K562 (cell line): ENCODE measurements around the gene LILRB3. TPM values are rescaled to one million over a fixed set of nuclear protein-coding genes. Genes with fewer than 3 reads are reported as not detected.

Experiments used
- ATAC-seq: fragments of 200-7000 bp; cut with Tn5 transposase; 3 replicates; pipeline ENCODE4 v1.9.1; 2020; ENCODE audit warnings: moderate library complexity
- BruUV-seq: library from RNA; stranded (reverse); fragments of 400-500 nt; replicated peaks from 2 replicates; lab custom pipeline; 2021; lab: Mats Ljungman, UMichigan
- CTCF ChIA-PET: fragments of 300-600 bp; formaldehyde crosslinking; extraction: SDS; loops from one replicate; lab custom pipeline; 2021; ENCODE audit warnings: low intra/inter-chr PET ratio; lab: Yijun Ruan, JAX
- POLR2A ChIA-PET: fragments of 300-600, 350-650 bp; sonication (Branson Sonifier 250); formaldehyde crosslinking; extraction: SDS; loops from one replicate; lab custom pipeline; 2021; ENCODE audit warnings: antibody characterized with exemption, inconsistent platforms; lab: Yijun Ruan, JAX
- DNase-seq, 4 experiments: peaks; one replicate each; pipeline versions ENCODE4 v3.0.0 to v3.0.0-alpha.2; 2011 to 2018; ENCODE audit warnings: low spot score in 3 of 4, mixed read lengths in 3 of 4; ENCODE audit errors: extremely low read depth in 1 of 4
- FAIRE-seq: peaks from 2 replicates; lab custom pipeline; 2011; peaks lifted over from hg19 to GRCh38; lab: Jason Lieb, UNC
- H2AFZ ChIP-seq: 2 replicates; pipeline ENCODE4 v1.6.0; 2011; ENCODE audit warnings: low read depth, low read length, control low read depth, inconsistent platforms
- H3K27ac ChIP-seq: fragments of 200-600 bp; 3 replicates; pipeline ENCODE4 v1.8.0; 2011; ENCODE audit warnings: low read depth, mild to moderate bottlenecking, control low read depth, inconsistent platforms, low read length, moderate library complexity, mixed read lengths; ENCODE audit errors: extremely low read depth
- H3K27me3 ChIP-seq, 2 experiments: fragments of 300-600 bp in 1 of 2; 2 replicates in 1 of 2; 3 replicates in 1 of 2; pipeline versions ENCODE4 v1.6.0 to v1.8.0; 2011; ENCODE audit warnings: inconsistent platforms in 2 of 2, low read length in 2 of 2, mild to moderate bottlenecking in 1 of 2, mixed read lengths in 1 of 2, moderate library complexity in 1 of 2; ENCODE audit not compliant: control insufficient read depth in 2 of 2, insufficient read depth in 2 of 2
- H3K36me3 ChIP-seq: fragments of 300-600 bp; 3 replicates; pipeline ENCODE4 v1.8.0; 2011; ENCODE audit warnings: mild to moderate bottlenecking, low read length, inconsistent platforms; ENCODE audit not compliant: control insufficient read depth, insufficient read depth
- H3K4me1 ChIP-seq, 2 experiments: fragments of 200-600 bp in 1 of 2; replicated peaks in 1 of 2; 2 replicates in 1 of 2; 3 replicates in 1 of 2; pipeline versions ENCODE4 v1.5.1 to v1.8.0; 2011; ENCODE audit warnings: inconsistent platforms in 2 of 2, low read length in 2 of 2, mild to moderate bottlenecking in 1 of 2, mixed read lengths in 1 of 2, moderate library complexity in 1 of 2; ENCODE audit not compliant: control insufficient read depth in 2 of 2, insufficient read depth in 2 of 2
- H3K4me2 ChIP-seq: 2 replicates; pipeline ENCODE4 v1.6.1; 2011; ENCODE audit warnings: low read length, control low read depth, inconsistent platforms, mixed read lengths; ENCODE audit not compliant: insufficient read depth
- H3K4me3 ChIP-seq: fragments of 200-600 bp; sonication (generic), shearing (Covaris generic); 2 replicates; pipeline ENCODE4 v1.5.1; 2016; ENCODE audit warnings: control low read depth, inconsistent platforms
- H3K79me2 ChIP-seq: fragments of 200-600 bp; 3 replicates; pipeline ENCODE4 v1.8.0; 2011; ENCODE audit warnings: low read length, inconsistent platforms; ENCODE audit not compliant: control insufficient read depth, insufficient read depth
- H3K9ac ChIP-seq, 2 experiments: 2 replicates each; pipeline versions ENCODE4 v1.6.0 to v1.6.1; 2011; ENCODE audit warnings: low read depth in 2 of 2, low read length in 2 of 2, control low read depth in 1 of 2, inconsistent platforms in 1 of 2, mild to moderate bottlenecking in 1 of 2, mixed read lengths in 1 of 2; ENCODE audit not compliant: insufficient read depth in 1 of 2
- H3K9me1 ChIP-seq: one replicate; pipeline ENCODE4 v1.6.0; 2011; ENCODE audit warnings: inconsistent platforms, mild to moderate bottlenecking, low read length, moderate library complexity; ENCODE audit not compliant: control insufficient read depth, insufficient read depth
- H3K9me3 ChIP-seq: replicated peaks from 2 replicates; pipeline ENCODE4 v1.5.1; 2011; ENCODE audit warnings: low read depth, low read length, inconsistent platforms; ENCODE audit not compliant: control insufficient read depth, insufficient read depth
- H4K20me1 ChIP-seq: replicated peaks from 2 replicates; pipeline ENCODE4 v1.6.1; 2011; ENCODE audit warnings: low read length, inconsistent platforms, mixed read lengths; ENCODE audit not compliant: control insufficient read depth, insufficient read depth
- CCNT2 ChIP-seq: IDR thresholded peaks from 2 replicates; pipeline ENCODE4 v1.6.1; 2011; ENCODE audit warnings: borderline replicate concordance, low read depth, mild to moderate bottlenecking, moderate library complexity, mixed read lengths, low read length; ENCODE audit not compliant: insufficient read length; ENCODE audit errors: extremely low read depth
- GABPA ChIP-seq: fragments of 200-800 bp; sonication (Bioruptor generic); conservative IDR thresholded peaks from 2 replicates; pipeline ENCODE4 v1.6.1; 2016; ENCODE audit warnings: low read depth, missing genetic modification characterization, missing compliant biosample characterization
- GATAD2A ChIP-seq: fragments of 450-650 bp; IDR thresholded peaks from 2 replicates; pipeline ENCODE4 v1.6.1; 2017
- MYNN ChIP-seq, 2 experiments: sonication (generic); formaldehyde crosslinking in 1 of 2; IDR thresholded peaks; 2 replicates each; pipeline versions ENCODE4 v1.5.0 to v1.6.1; 2016 to 2020; ENCODE audit warnings: antibody characterized with exemption in 1 of 2, missing genetic modification reagents in 1 of 2
- PCBP2 ChIP-seq: fragments of 200-400 bp; formaldehyde crosslinking; IDR thresholded peaks from 2 replicates; pipeline ENCODE4 v1.6.1; 2018; ENCODE audit warnings: low read length, low read depth, mild to moderate bottlenecking, moderate library complexity; ENCODE audit not compliant: poor library complexity, severe bottlenecking
- POLR2AphosphoS2 ChIP-seq: IDR thresholded peaks from 2 replicates; pipeline ENCODE4 v1.6.1; 2012; ENCODE audit warnings: low read length, improper control_type of control experiment
- PRPF4 ChIP-seq: fragments of 200-400 bp; formaldehyde crosslinking; IDR thresholded peaks from one replicate; pipeline ENCODE4 v1.6.1; 2017; ENCODE audit warnings: low read length, low read depth, mild to moderate bottlenecking; ENCODE audit not compliant: insufficient read depth, poor library complexity, severe bottlenecking
- SNAPC5 ChIP-seq: fragments of 250-450 bp; sonication (Bioruptor Pico); IDR thresholded peaks from 2 replicates; pipeline ENCODE4 v1.8.0; 2021; ENCODE audit warnings: moderate library complexity, mild to moderate bottlenecking, inconsistent platforms
- TARDBP ChIP-seq: fragments of 450-650 bp; IDR thresholded peaks from 2 replicates; pipeline ENCODE4 v1.6.1; 2016
- ZBTB33 ChIP-seq: sonication (generic); formaldehyde crosslinking; IDR thresholded peaks from 2 replicates; pipeline ENCODE4 v1.8.1; 2023; ENCODE audit warnings: mild to moderate bottlenecking, missing genetic modification reagents
- ZNF512 ChIP-seq: IDR thresholded peaks from 2 replicates; pipeline ENCODE4 v1.6.1; 2016; ENCODE audit warnings: missing genetic modification characterization, missing compliant biosample characterization
- WGBS: fragments of 100-300 bp; shearing (Covaris generic); methylation state at CpG from one replicate; pipeline ENCODE4 v1.1.6; 2016; ENCODE audit warnings: low coverage, mixed read lengths; ENCODE audit not compliant: insufficient coverage; ENCODE audit errors: missing lambda C conversion rate; 5-methylcytosine and 5-hydroxymethylcytosine counted together
- in situ Hi-C: fragments of 300-500 bp; cut with MboI; formaldehyde crosslinking; loops from 4 replicates; pipeline ENCODE4 v1.15.0; 2018; ENCODE audit warnings: inconsistent platforms, mixed read lengths
- intact Hi-C: fragments of 100-400 bp; cut with micrococcal nuclease; formaldehyde crosslinking; loops from 2 replicates; pipeline ENCODE4 v1.14.2; 2022
- polyA plus RNA-seq, 8 experiments: library from polyadenylated mRNA; depleted of rRNA in 4 of 8; stranded (reverse) in 5 of 8; unstranded in 3 of 8; fragments of >200 nt; fragmentation: Nextera tagmentation in 2 of 8; fragmentation: Illumina TruSeq in 1 of 8; extraction: Ambion mirVana in 2 of 8; extraction: Trizol in 1 of 8; gene quantifications; 2 replicates each; pipeline versions ENCODE4 v1.2.1 to v1.2.3, GENCODE V29; 2011 to 2014; ENCODE audit warnings: inconsistent platforms in 1 of 8, missing spikeins in 1 of 8
- total RNA-seq, 7 experiments: library from RNA; depleted of rRNA in 6 of 7; stranded (reverse); fragments of >200 nt in 6 of 7; fragmentation: Illumina TruSeq in 2 of 7; extraction: Trizol in 2 of 7; gene quantifications; 2 replicates each; pipeline versions ENCODE4 v1.2.1 to v1.2.3, GENCODE V29; 2011 to 2021; ENCODE audit warnings: low replicate concordance in 1 of 7

LILRB3 gene
- total and polyA plus RNA-seq, 9 of the 15 experiments (the other 6 are each of a cell fraction or from before 2014, with no cell fraction given), result 0.01 to 0.09 TPM; not detected in 7

DNA sequence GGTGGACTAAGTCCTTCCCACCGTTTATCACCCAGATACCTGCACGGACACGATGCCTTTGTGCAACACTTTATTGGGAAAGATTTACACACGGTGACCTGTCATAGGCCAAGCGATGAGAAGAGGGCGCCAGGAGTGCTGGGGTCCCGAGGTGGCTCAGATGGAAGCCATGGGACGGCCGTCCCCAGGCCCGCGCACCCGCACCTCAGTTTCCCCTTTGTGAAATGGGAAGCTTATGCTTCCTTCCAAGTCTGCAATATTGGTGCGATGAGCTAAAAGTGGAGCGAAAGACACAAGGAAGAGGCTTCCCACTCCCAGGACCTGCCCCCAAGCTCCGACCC, 49.5 kb downstream of the LILRB3 start:
- intact Hi-C loops, result no loop called here
- no peak overlapping the region for H3K9ac ChIP-seq
- BruUV-seq, result no TSS peak

More for the DNA sequence above, 49.5 kb downstream of the LILRB3 start:
- no peaks in the 10 kb centered on the region for H3K9me1 ChIP-seq
- H4K20me1 ChIP-seq, result no peaks in the 10 kb centered on the region
- peaks cover 2 to 40% of the 10 kb centered on the region in 2 experiments; a peak in 2 of 5 replicates for H3K4me1 ChIP-seq
- no peaks in the 10 kb centered on the region for H3K79me2 ChIP-seq
- no peak overlapping the region for H3K27ac ChIP-seq
- H3K4me3 ChIP-seq, result no peak overlapping the region
- ATAC-seq, result no peak
- H3K27me3 ChIP-seq, result no peaks in the 10 kb centered on the region
- no peak for FAIRE-seq
- no peaks in the 10 kb centered on the region for H3K9me3 ChIP-seq
- WGBS, result 54% methylated on average over 13 of the region's 15 CpGs
- CTCF ChIA-PET, result no interaction called here
- TF ChIP-seq MYNN (IDR thresholded peaks at IDR 0.05) (0 out of 2 replicates have a peak, but pooled peaks have one; percentile 10), MYNN (CRISPR knock-in tag; IDR thresholded peaks at IDR 0.05) (no peak), ZNF512 (no peak), ZBTB33 (CRISPR knock-in tag) (0 out of 2 replicates have a peak, but pooled peaks have one; percentile 18), CCNT2 (peak; percentile 28), PCBP2 (no peak), POLR2AphosphoS2 (peak; percentile 27; the same call in 1 of the 2 replicates), SNAPC5 (no peak), PRPF4 (no peak), TARDBP (no peak), GATAD2A (no peak), GABPA (0 out of 2 replicates have a peak, but pooled peaks have one; percentile 25)
- TF ChIP-seq, all 486 proteins: peak for 5
- Histone ChIP-seq H3K4me2 (no peak overlapping the region), H2AFZ (no peak overlapping the region), H3K36me3 (peaks cover 15% of the 10 kb centered on the region; the same call in 2 of the 3 replicates)
- in situ Hi-C loops, result no loop called here
- no peak for DNase-seq
- POLR2A ChIA-PET, result interaction anchor here (0.8 to 3.4 kb wide), 3 partner anchors 10 to 29 kb away, joined by 5 to 19 read pairs (median 12); partner anchors contain the start of genes MBOAT7, RPS9 and TSEN34
